Activated CD4-positive, alpha-beta T cell treated with anti-CD3 and anti-CD28 coated beads, Interleukin-2, Interleukin-4, amounts not matched to agents 100 ng/mL and 50 ng/mL, durations not matched to agents 16 hours and 8 hours (primary cell): ENCODE results near the gene OR4M1.
"Not testable (repeated sequence)": the region's sequence is repeated elsewhere in the genome, so short reads cannot be mapped to it uniquely, and the experiment has no call there.

Source experiments
- DNase-seq: peaks from one replicate; pipeline ENCODE4 v3.0.0-alpha.2; 2020; ENCODE audit warnings: low spot score

The OR4M1 gene, protein sequence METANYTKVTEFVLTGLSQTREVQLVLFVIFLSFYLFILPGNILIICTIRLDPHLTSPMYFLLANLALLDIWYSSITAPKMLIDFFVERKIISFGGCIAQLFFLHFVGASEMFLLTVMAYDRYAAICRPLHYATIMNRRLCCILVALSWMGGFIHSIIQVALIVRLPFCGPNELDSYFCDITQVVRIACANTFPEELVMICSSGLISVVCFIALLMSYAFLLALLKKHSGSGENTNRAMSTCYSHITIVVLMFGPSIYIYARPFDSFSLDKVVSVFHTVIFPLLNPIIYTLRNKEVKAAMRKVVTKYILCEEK

DNA sequence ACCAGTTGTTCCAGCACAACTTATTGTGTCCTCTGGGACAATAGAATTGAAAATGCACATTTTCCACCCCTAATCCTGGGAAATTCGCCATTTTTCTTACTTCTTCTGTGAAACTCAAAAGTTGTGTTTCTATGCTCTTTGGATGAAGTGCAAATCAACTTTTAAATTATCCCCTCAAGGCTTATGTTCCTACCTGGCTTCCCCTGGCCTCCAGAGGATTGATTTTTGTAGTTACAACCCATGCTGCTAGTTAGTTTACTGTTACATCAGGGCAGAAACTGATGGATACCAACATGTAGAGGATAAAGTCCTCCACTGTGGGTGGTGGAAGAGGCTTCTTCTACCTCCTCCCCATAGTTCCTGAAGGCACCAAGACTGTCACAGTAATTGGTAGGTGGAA, at the start of gene OR4M1:
OR4M1 (plus strand) TSS at position 301 of the 400 bp plus-strand sequence. CDS start 6,819 bp downstream, outside the sequence.
- not testable (repeated sequence) for DNase-seq

DNA sequence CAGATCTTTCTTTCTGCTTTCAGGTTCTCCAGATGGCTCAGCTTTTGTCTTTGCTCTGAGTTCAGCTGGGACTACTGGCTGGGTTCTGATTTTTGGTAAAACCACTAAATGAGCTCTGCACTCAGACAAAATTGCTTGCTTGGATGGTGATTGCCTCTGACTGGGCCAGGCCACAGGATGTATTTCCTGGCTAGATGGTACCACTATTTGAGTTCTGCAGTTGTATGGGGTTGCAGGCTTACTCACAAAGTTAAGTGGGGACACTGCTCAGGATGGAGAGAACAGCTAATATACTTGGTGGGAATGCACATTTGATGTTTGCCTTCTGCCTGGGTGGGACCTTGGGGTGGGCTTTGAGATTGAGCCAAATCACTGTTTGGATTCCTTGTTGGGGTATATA, 43.9 kb upstream of the OR4M1 start:
- DNase-seq = no peak

DNA sequence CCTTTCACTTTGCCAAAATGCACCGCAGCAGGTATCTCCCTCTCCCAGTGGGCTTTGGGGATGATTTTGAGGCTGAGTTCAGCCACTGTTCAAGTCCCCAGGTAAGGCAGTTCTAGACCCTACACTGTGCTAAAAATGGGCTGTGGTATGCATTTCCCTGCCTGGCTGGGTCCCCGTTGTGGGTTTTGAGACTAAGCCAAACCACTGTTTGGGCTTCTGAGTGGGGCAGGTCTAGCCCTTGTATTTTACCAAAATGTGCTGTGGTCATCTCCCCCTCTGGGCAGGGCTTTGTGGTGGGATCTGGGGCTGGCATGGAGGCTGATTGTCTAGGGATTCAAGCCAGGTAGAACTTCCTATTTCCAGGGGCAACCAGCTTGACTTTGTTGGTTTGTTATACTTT, 43.5 kb upstream of the OR4M1 start:
- DNase-seq = no peak

DNA sequence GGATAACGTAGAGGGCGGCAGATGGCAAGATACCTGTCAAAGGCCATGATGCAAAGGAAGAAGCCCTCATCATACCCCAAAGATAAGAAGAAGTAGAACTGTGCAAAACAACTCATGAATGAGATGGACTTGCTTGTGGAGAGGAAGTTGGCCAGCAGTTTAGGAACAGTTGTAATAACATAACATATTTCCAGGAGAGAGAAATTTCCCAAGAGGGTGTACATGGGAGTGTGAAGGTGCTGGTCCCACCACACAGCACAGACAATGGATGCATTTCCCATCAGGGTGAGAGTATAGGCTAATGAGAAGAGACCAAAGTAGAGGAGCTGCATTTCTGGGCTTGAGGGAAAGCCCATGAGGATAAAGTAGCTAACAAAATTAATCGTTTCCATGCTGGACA, 39.4 kb upstream of the OR4M1 start:
- not testable (repeated sequence) for DNase-seq

DNA sequence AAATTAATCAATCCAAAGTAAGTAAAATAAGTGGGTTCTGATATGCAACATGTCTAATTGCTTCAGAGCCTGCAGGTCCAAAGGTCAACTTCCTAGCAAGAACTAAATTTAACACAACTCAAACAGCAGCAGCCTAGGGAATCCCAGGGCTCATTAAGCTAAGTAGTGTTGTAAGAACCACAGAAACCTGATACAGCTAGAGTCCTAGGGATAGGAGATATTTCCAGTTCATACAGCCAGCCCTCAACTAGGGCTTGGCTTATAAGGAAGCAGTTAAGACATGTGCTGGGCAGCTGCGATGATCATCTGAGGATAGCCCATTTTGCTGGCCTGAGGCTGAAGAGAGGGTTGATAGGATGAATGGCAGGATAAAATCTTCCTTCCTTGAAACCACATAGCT, 30.0 kb upstream of the OR4M1 start, which contains the start of gene OR4Q3:
OR4Q3 (plus strand) TSS at position 316 of the 400 bp plus-strand sequence.
- DNase-seq = no peak

DNA sequence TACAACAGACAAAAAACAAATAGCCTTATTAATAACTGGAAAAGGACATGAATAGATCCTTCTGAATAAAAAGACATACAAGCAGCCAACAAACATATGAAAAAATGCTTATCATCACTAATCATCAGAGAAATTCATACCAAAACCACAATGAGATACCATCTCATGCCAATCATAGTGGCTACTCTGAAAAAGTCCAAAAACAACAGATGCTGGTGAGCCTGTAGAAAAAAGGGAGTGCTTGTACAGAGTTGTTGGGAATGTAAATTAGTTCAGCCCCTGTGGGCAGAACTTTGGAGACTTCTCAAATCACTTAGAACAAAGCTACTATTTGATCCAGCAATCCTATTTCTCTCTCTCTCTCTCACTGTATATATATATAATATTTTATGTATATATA, 21.0 kb upstream of the OR4M1 start:
- DNase-seq = not testable (repeated sequence)

DNA sequence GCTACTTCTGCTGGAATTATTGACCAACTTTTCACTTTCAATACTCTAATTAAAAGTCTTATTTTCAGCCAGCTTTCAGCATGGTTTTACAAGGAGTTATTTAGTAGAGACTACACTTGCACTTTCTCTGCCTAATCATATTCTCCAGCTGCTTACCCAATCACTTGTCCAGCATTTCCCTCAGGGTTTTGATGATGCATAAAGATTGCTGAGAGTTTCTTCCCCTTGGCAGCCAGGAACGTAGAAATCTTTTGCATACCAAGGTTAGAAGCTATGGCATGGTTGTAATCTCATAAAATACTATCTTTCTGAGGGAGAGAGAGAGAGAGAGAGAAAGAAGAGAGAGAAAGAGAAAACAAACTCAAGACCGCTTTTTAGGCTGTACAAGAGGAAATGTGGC, 19.1 kb upstream of the OR4M1 start:
- DNase-seq = no peak

DNA sequence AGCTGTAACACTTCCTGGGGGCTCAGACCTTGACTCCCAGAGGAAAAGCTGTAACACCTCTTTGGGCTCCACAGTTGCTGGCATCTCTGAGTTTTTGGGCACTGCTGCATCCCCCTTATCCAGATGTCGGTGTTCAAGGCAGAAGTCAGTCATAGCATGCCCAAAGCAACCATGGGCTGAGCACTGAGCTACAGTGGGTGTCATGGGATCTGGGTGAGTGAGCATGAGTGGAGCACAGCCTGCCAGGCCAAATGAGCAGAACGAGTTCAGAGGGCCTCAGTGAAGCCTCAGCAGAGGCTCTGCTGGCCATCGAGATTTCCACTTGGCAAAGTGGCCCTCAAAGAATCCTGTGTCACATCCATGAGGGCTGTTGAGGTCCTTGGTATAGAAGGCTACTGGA, 1.8 kb upstream of the OR4M1 start:
- DNase-seq = not testable (repeated sequence)

DNA sequence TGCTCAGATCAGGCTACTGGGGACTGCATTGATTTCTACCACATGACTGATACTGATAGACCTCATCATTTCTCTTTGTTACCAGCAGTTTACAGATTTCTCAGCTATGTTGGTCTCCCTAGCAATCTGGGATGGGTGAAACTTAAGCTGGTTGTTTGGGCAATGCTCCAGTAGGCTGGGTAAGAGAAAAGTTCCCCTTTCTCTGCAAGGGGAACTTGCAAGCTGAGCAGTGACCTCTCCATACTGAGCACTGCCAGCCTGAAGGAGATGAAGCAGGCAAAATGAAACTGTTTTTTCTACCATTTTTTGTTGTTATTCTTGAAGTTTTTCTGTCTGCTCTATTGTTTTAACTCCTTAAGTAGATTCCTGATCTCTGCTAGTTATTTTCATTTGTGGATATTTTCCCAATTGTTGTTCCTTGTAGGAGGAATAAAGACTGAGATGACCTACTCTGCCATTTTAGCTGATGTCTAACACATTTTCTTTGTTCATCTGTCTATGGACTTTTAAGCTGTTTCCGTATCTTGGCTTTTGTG, 1.3 kb upstream of the OR4M1 start:
- DNase-seq = no peak

DNA sequence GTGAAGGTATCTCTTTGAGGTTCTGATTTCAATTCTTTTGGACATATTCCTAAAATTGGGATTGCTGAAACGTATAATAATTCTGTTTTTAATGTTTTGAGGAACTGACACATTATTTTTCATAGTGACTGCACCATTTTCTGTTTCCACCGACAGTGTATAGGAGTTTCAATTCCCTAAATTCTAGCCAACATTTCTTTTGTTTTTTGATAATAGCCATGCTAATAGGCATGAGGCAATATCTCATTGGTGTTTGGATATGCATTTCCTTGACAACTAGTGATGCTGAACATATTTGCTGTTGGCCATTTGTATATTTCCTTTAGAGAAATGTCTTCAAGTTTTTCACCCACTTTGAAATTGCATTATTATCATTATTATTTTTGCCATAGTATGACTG, 850 bp upstream of the OR4M1 start:
- DNase-seq = not testable (repeated sequence)

DNA sequence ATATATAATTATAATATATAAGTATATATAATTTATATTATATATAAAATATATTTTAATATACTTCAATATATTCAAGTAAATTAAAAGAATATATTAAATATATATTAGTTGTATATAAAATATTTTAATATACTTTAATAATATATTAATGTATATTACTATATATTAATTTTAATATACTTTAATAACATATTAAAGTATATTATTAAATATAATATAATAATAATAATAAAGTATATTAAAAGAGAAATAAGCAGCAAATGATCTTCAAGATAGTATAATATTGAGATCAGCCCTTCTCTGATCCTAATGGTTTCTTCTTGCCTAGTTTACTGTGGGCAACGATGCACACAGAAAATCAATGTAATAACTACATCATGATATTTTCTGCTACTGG, 2.3 kb downstream of the OR4M1 start:
- no peak for DNase-seq

DNA sequence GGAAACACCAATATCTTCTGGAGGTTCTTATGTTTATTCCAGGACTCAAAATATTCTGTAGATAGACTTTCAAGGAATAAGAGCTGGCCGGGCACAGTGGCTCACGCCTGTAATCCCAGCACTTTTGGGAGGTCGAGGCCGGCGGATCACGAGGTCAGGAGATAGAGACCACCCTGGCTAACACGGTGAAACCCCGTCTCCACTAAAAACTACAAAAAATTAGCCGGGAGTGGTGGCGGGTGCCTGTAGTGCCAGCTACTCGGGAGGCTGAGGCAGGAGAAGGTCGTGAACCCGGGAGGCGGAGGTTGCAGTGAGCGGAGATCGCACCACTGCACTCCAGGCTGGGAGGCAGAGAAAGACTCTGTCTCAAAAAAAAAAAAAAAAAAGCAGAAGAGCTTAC, 12.5 kb downstream of the OR4M1 start:
- not testable (repeated sequence) for DNase-seq

DNA sequence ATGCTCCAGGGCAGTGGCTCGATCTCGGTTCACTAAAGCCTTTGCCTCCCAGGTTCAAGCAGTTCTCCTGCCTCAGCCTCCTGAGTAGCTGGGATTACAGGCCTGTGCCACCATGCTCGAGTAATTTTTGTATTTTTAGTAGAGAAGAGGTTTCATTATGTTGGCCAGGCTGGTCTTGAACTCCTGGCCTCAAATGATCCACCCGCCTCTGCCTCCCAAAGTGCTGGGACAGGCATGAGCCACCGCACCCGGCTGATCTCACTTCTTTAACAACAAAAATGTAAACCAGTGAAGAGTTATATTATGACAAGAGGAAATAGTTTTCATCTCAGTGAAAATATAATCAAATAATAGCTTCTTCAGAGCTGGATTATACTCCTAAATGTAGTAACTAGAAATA, 14.0 kb downstream of the OR4M1 start:
- DNase-seq = not testable (repeated sequence)

DNA sequence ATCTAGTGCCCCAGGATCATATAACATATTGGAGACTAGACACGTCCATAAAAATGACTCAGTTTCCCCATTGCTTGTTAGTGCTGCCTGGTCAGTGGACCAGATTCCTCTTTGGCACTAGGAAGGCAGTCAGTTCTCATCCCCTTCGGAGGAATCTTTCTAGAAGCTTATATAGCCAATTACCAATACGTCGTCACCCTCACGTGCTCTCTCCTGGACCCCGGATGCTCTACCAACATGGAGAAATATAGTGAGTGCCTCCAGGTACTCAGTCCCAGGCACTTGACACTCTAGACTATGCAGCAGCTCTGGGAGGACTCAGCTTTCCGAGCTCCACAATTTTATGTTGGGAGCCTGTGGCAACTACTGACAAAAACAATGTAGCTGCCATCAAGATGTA, 14.8 kb downstream of the OR4M1 start:
- not testable (repeated sequence) for DNase-seq

DNA sequence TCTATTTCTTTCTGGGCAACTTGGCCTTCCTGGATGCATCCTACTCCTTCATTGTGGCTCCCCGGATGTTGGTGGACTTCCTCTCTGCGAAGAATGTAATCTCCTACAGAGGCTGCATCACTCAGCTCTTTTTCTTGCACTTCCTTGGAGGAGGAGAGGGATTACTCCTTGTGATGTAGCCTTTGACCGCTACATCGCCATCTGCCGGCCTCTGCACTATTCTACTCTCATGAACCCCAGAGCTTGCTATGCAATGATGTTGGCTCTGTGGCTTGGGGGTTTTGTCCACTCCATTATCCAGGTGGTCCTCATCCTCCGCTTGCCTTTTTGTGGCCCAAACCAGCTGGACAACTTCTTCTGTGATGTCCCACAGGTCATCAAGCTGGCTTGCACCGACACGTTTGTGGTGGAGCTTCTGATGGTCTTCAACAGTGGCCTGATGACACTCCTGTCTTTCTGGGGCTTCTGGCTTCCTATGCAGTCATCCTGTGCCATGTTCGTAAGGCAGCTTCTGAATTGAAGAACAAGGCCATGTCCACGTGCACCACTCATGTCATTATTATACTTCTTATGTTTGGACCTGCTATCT, 23.3 kb downstream of the OR4M1 start:
- DNase-seq = not testable (repeated sequence)

DNA sequence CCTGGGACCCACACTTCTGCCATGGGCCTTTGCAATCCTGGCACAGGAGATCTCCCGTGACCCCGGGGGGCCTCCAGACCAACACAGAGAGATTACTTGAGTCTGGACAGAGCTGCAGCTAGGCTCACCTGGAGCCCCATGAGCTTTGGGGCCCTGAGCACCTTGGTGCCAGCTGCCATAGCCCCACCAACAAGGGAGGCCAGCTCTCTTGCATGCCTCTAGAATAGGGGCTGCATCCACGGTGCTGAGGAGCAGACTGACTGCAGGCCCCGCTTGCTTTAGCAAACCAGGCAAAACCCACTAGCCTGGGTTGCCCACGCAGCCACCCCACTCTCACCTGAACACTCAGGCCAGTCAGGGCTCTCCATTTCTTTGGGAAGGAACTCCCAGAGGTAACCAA, 26.6 kb downstream of the OR4M1 start:
- DNase-seq = no peak

DNA sequence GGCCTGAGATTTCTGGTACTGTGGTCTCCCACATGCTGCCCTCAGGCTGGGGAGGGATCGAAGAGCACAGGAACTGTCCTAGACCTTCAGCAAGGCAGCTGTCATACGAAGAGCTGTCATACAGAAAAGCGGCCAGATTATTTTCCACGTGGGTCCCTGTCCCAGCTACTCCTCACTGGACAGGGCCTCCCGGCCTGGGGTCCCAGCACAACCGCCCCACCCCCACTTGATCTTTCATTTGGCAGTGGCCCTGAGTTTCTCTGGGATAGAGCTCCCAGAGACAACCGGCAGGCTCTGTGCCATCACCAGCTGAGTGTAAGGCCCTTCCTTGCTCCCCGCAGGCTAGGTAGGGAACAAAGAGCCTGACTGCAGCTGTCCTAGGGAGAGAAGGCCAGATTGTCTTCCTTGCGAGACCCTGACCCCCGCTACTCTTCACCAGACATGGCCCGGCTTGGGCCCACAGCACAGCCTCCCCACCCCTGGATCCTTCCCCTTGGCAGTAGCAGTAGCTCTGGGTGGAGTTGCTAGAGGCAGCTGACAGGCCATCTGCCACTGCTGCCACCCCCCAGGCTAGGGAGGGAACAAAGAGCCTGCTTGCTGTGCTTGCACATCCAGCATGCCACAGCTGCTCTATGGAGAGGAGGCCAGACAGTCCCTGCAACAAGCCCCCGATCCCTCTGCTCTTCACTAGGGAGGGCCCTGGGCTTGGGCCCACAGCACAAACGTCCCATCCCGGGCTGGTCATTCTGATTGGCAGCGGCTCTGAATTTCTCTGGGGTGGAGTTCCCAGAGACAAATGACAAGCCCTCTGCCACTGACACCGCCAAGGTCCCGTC, 27.2 kb downstream of the OR4M1 start:
- no peak for DNase-seq

DNA sequence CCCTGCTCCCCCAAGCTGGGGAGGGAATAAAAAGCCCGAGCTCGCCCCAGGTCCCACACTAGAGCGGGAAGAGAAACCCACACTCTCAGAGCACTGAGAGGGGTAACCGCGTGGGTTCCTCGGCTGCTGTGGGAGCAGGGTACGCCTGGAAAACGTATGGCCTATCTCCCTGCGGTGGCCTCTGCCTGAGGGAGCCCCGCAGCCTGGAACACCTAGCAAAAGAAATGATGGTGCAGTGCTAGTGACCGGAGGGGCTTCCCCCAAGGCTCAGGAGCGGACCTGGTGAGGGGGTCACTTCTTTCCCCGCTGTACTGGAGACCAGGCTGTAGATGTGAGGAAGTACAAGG, 27.8 kb downstream of the OR4M1 start:
- DNase-seq = no peak

DNA sequence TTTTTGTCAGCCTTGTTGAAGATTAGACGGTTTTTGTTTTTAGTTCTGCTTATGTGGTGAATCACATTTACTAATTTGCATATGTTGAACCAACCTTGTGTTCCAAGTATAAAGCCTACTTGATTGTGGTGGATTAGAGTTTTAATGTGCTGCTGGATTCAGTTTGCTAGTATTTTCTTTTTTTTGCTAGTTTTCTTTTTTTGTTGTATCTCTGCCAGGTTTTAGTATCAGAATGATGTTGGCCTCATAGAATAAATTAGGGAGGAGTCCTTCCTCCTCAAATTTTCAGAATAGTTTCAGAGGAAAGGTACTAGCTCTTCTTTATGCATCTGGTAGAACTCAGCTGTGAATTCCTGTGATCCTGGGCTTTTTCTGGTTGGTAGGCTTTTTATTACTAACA, 30.2 kb downstream of the OR4M1 start, which contains the start of gene OR4N2:
OR4N2 (plus strand) TSS at position 301 of the 400 bp plus-strand sequence. CDS start 23,679 bp downstream, outside the sequence.
- not testable (repeated sequence) for DNase-seq

DNA sequence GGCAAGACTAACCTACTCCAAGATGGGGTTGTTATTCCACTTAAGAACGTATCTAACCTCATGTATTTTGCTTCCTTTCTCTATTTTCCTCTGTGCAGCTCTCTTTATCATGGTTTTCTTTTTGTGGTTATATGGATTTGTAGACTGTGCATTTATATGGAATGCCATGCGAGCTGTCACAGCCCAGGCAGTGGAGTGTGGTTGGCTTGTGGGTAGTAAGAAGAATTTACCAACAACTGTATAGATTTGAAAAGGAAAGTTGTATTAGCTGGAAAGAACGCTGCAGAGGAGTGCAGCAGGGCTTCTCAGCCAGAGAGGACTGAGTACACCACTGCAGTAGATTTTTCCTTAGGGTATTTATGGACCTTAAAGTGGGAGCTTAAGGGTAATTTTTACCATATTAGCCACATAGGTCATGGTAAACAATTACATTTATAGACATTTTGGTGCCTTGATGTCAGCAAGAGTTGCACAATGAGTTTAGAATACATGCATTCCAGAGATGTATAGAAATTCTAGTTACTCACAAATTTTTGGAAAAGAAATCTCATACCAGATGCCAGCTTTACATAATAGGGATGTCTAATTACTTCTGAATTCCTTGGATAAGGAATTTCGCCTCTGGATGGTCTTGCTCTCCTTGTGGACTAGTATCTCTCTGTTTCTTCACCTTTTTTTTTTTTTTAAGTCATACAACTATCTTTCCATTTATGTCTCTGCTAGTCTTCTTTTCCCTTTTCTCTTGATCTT, 40.0 kb downstream of the OR4M1 start:
- DNase-seq = not testable (repeated sequence)

DNA sequence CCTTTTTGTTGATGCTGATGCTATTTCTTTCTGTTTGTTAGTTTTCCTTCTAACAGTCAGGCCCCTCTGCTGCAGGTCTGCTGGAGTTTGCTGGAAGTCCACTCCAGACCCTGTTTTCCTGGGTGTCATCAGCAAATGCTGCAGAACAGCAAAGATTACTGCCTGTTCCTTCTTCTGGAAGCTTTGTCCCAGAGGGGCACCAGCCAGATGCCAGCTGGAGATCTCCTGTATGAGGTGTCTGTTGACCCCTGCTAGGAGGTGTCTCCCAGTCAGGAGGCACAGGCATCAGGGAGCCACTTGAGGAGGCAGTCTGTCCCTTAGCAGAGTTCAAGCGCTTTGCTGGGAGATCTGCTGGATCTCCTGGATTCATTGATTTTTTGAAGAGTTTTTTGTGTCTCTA, 46.6 kb downstream of the OR4M1 start:
- DNase-seq = not testable (repeated sequence)

DNA sequence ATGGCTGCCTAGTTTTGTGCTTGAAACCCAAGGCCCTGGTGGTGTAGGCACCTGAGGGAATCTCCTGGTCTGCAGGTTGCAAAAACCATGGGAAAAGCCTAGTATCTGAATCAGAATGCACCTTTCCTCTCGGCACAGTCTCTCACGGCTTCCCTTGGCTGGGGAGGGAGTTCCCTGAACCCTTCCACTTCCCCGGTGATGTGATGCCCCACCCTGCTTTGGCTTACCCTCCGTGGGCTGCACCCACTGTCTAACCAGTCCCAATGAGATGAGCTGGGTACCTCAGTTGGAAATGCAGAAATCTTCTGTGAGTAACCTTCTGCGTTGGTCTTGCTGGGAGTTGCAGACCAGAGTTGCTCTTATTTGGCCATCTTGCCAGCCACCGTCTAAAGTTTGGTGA, 47.7 kb downstream of the OR4M1 start:
- not testable (repeated sequence) for DNase-seq
